Heart right ventricle (tissue), 16 donors: ENCODE results near the gene ADAMTS3. TPM values are rescaled to one million over a fixed set of nuclear protein-coding genes. Genes with fewer than 3 reads are reported as not detected.

Source experiments
- ATAC-seq, 8 donors: fragments of 200-7000 bp; cut with Tn5 transposase; one replicate each; pipeline ENCODE4 v1.9.1; 2020; ENCODE audit warnings: mild to moderate bottlenecking in 8 of 8, moderate library complexity in 8 of 8, moderate number of reproducible peaks in 1 of 8
- DNase-seq, 2 donors: peaks; one replicate each; pipeline ENCODE4 v3.0.0-alpha.2; 2020
- H3K27ac ChIP-seq, 10 donors: fragments of 200-600 bp; sonication (generic) in 2 of 10; one replicate each; pipeline versions ENCODE4 v1.5.0 to v1.8.0; 2020 to 2022; ENCODE audit warnings: mild to moderate bottlenecking in 3 of 10
- H3K27me3 ChIP-seq, 7 donors: fragments of 200-600 bp; one replicate each; pipeline ENCODE4 v1.8.0; 2021 to 2022; ENCODE audit warnings: mild to moderate bottlenecking in 2 of 7
- H3K36me3 ChIP-seq, 9 donors: fragments of 200-600 bp; sonication (generic) in 1 of 9; one replicate each; pipeline versions ENCODE4 v1.5.0 to v1.8.0; 2020 to 2022; ENCODE audit warnings: mild to moderate bottlenecking in 2 of 9
- H3K4me1 ChIP-seq, 9 donors: fragments of 200-600 bp; sonication (generic) in 1 of 9; one replicate each; pipeline versions ENCODE4 v1.5.0 to v1.8.0; 2020 to 2022; ENCODE audit warnings: mild to moderate bottlenecking in 4 of 9
- H3K4me3 ChIP-seq, 10 donors: fragments of 200-600 bp; sonication (generic) in 2 of 10; one replicate each; pipeline versions ENCODE4 v1.5.0 to v1.8.0; 2020 to 2022; ENCODE audit warnings: mild to moderate bottlenecking in 7 of 10, moderate library complexity in 2 of 10
- H3K9me3 ChIP-seq, 11 donors: fragments of 200-600 bp in 10 of 11; sonication (generic) in 2 of 11; one replicate each; pipeline versions ENCODE4 v1.5.0 to v1.8.0; 2013 to 2022; ENCODE audit warnings: mild to moderate bottlenecking in 2 of 11, control low read depth in 1 of 11, moderate library complexity in 1 of 11
- WGBS, 2 donors: extraction: QIAGEN DNeasy Blood & Tissue Kit; methylation state at CpG; one replicate each; pipeline ENCODE4 v1.1.7; 2013; ENCODE audit warnings: inconsistent platforms in 1 of 2; 5-methylcytosine and 5-hydroxymethylcytosine counted together
- intact Hi-C, 10 donors: fragments of 100-400 bp; cut with DNase I; formaldehyde crosslinking; loops; one replicate each; pipeline versions ENCODE4 v1.11.1 to v1.14.2; 2022
- polyA plus RNA-seq, 2 donors: library from polyadenylated mRNA; stranded (reverse); fragments of 200-250 nt; gene quantifications; one replicate each; pipeline ENCODE4 v1.2.3, GENCODE V29; 2013
- total RNA-seq, 10 donors: library from RNA; stranded (reverse); fragmentation: NEBNext Ultra II Directional in 3 of 10; extraction: Animal tissue kit (Norgen Biotek cat#: 25700) in 3 of 10; gene quantifications; one replicate each; pipeline versions ENCODE4 v1.2.1 to v1.2.4, GENCODE V29; 2021 to 2023
- TF ChIP-seq, protein P1 (sequence below), 9 donors: fragments of 200-600 bp; sonication (generic) in 2 of 9; IDR thresholded peaks; one replicate each; pipeline versions ENCODE4 v1.5.0 to v1.8.0; 2021 to 2022; ENCODE audit warnings: antibody characterized with exemption in 9 of 9, mild to moderate bottlenecking in 5 of 9, moderate library complexity in 1 of 9
- donor health status: Arrhythmogenic right ventricular cardiomyopathy.
- donor health status: ischemic (EF 13 %, LVEDD 7.1; RV severe dilation, severe dysfunction).
- donor health status: healthy with polysubstance abuse.
- donor health status: DM: no; HTN: yes; CAD: no.
- donor health status: DM: no; HTN: no; CAD: no.
- donor health status: ischemic (EF 25% LVEDD 6.9; RV normal size, moderate dysfunction).
- donor health status: ischemic (EF 25% LVEDD 5.7; RV mildly dilated, moderate dysfunction).
- donor health status: healthy.
- donor health status: DM: yes; HTN: yes; CAD: no.
- donor health status: Ischemic cardiomyopathy.
- donor health status: ischemic (EF 35%, LVEDD 5.7; RV mildly dilated, moderate dysfunction).
- donor health status: nonischemic (EF 11% LVEDD 7.7; RV severe dilation, severe dysfunction).
- donor health status: DM: yes; HTN: yes; CAD: no.
- donor health status: PGD.
- donor health status: ischemic (EF 29% LVEDD 5.4; RV normal size, mild dysfunction).
- donor health status: nonischemic (EF 23%, LVEDD 6.1; RV moderate dilation, normal function).

The ADAMTS3 gene
- total and polyA plus RNA-seq, 12 donors, result 0.23 to 1.1 (median 0.54) TPM

DNA sequence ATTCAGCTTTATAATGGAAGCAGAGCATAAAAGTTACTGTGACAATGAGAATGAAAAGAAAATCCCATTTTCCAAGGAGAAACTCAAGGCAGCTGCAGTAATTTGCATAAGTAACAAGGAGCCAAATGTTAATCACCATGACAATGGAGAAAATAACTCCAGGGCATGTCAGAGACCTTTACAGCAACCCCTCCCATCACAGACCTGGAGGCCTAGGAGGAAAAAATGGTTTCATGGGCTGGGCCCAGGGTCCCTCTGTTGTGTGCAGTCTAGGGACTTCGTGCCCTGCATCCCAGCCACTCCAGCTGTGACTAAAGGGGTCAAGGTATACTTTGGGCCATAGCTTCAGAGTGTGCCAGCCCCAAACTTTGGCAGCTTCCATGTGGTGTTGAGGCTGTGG lies 313.8 kb downstream of the ADAMTS3 start:
- no peak overlapping the region for H3K27ac ChIP-seq
- DNase-seq (no peak), ATAC-seq (no peak)
- peaks cover 0 to 3% (median 0%) of the 10 kb centered on the region in 7 donors for H3K27me3 ChIP-seq
- no peak overlapping the region for H3K4me3 ChIP-seq
- intact Hi-C loops, result no loop called here
- TF ChIP-seq, protein P1, sequence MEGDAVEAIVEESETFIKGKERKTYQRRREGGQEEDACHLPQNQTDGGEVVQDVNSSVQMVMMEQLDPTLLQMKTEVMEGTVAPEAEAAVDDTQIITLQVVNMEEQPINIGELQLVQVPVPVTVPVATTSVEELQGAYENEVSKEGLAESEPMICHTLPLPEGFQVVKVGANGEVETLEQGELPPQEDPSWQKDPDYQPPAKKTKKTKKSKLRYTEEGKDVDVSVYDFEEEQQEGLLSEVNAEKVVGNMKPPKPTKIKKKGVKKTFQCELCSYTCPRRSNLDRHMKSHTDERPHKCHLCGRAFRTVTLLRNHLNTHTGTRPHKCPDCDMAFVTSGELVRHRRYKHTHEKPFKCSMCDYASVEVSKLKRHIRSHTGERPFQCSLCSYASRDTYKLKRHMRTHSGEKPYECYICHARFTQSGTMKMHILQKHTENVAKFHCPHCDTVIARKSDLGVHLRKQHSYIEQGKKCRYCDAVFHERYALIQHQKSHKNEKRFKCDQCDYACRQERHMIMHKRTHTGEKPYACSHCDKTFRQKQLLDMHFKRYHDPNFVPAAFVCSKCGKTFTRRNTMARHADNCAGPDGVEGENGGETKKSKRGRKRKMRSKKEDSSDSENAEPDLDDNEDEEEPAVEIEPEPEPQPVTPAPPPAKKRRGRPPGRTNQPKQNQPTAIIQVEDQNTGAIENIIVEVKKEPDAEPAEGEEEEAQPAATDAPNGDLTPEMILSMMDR (IDR thresholded peaks at IDR 0.05), result no peak
- no peaks in the 10 kb centered on the region for H3K4me1 ChIP-seq
- H3K9me3 ChIP-seq, result peaks cover 0 to 5% (median 0%) of the 10 kb centered on the region in 11 donors
- 67 to 87% methylated on average over 1 of the region's 1 CpG for WGBS, 2 donors
- H3K36me3 ChIP-seq, result no peaks in the 10 kb centered on the region

DNA sequence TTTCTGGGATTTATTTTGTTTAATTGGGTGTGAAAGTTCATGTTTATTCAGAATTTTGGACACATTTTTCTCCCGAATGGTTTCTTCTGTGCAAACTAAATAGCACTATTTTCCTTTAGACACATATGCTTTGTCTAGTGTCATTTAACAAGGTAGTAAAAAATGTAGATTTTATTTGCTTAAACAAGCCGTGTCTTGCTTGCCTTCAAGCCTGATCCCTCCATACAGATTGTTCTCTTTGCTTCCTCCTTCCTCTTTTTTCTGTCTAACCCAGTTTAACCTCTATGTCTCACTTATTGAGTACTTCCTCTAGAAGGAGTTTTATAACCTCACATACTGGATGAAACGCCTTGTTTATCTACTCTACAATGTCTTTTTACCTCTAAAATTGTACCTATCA lies 325.4 kb downstream of the ADAMTS3 start:
- TF ChIP-seq, protein P1 (IDR thresholded peaks at IDR 0.05), result no peak
- no peaks in the 10 kb centered on the region for H3K36me3 ChIP-seq
- H3K4me1 ChIP-seq, result no peaks in the 10 kb centered on the region
- intact Hi-C loops, result no loop called here
- no peak for ATAC-seq
- H3K9me3 ChIP-seq, result no peaks in the 10 kb centered on the region
- no peak overlapping the region for H3K4me3 ChIP-seq
- WGBS, 2 donors, result 56 to 70% methylated on average over 3 of the region's 3 CpGs
- H3K27me3 ChIP-seq, result no peaks in the 10 kb centered on the region
- no peak for DNase-seq
- no peak overlapping the region for H3K27ac ChIP-seq

DNA sequence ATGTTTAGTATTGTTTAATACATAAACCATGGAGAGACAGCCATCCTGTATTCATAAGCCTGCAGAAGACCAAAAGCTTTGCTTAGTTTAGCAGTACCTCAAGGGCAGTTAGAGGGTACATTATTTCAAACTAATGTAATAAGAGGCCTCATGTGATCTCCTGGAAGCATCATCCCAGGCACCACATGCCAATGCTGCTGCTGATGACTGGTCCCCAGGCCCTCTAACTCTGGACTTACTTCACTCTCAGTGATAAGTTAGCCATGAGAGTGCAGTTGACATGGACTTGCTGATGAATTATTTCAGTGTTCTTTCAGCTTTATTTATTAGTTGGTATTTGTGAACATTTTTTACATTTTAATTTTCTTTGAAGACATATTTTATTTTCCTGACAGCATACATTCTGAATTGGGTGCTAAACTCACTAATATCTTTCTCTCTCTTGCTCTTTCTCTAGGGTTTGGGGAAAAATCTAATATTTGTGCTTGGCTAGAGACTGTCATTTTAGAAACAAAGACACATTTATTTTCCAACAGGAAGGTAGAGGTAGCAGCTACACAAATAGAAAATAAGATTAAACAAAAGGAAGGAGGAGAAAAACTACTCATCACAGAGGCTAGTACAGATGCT lies 329.4 kb downstream of the ADAMTS3 start:
- no peaks in the 10 kb centered on the region for H3K36me3 ChIP-seq
- H3K27me3 ChIP-seq, result no peaks in the 10 kb centered on the region
- intact Hi-C loops, result no loop called here
- no peak overlapping the region for H3K4me3 ChIP-seq
- ATAC-seq, result no peak
- no peaks in the 10 kb centered on the region for H3K4me1 ChIP-seq
- no peak for DNase-seq
- TF ChIP-seq, protein P1 (IDR thresholded peaks at IDR 0.05), result no peak
- no peak overlapping the region for H3K27ac ChIP-seq
- H3K9me3 ChIP-seq, result peaks cover 0 to 7% (median 0%) of the 10 kb centered on the region in 11 donors
